C4-2B (cell line): ENCODE results near the gene KRT12.
A peak's percentile ranks its signal among the peaks of the same experiment; 100 is the strongest.

Experiments
- H3K27ac ChIP-seq: fragments of 450-650 bp; 2 replicates; pipeline ENCODE4 v1.5.1; 2017
- ZFX ChIP-seq: fragments of 450-650 bp; IDR thresholded peaks from 2 replicates; pipeline ENCODE4 v1.6.1; 2017
- TF ChIP-seq, protein P1 (sequence below): fragments of 450-650 bp; conservative IDR thresholded peaks from 2 replicates; pipeline ENCODE4 v1.5.1; 2017; ENCODE audit warnings: mild to moderate bottlenecking

The KRT12 gene

DNA sequence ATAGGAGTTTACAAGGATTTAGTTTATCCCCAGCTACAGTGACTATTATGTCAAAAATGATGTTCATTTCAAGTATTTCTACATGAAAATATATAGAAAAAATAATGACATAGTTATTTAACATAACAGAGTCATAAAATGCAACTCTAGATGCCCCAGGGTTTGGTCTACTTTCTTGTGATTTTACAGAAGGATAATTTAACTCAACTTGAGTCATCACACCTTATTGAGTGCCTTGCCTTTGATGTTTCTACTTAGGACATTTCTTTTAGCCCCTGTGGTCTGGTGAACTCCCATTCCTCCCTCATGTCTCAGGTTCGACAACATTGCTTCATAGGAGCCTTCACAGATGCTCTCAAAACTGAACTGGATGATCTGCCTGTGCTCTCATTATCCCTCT, 16.0 kb upstream of the KRT12 start:
- H3K27ac ChIP-seq: no peak overlapping the region
- TF ChIP-seq, protein P1, sequence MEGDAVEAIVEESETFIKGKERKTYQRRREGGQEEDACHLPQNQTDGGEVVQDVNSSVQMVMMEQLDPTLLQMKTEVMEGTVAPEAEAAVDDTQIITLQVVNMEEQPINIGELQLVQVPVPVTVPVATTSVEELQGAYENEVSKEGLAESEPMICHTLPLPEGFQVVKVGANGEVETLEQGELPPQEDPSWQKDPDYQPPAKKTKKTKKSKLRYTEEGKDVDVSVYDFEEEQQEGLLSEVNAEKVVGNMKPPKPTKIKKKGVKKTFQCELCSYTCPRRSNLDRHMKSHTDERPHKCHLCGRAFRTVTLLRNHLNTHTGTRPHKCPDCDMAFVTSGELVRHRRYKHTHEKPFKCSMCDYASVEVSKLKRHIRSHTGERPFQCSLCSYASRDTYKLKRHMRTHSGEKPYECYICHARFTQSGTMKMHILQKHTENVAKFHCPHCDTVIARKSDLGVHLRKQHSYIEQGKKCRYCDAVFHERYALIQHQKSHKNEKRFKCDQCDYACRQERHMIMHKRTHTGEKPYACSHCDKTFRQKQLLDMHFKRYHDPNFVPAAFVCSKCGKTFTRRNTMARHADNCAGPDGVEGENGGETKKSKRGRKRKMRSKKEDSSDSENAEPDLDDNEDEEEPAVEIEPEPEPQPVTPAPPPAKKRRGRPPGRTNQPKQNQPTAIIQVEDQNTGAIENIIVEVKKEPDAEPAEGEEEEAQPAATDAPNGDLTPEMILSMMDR: no peak
- no peak for TF ChIP-seq ZFX

DNA sequence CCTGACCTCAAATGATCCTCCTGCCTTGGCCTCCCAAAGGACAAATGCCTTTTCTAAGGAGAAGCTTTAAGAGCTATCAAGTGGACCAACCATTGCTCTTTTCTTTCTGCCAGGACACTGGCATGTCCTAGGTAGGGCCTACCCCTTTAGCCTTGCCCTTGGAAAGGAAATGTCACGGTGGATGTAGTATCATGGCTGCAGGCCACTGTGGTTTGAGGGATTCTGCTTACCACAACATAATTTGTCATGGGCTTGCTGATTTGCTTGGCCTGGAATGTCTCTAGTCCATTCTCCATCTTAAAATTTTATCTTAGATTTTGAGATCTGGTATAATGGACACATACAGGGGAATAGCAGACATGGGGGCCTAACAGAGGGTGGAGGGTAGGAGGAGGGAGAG, 12.0 kb upstream of the KRT12 start:
- TF ChIP-seq ZFX: no peak

DNA sequence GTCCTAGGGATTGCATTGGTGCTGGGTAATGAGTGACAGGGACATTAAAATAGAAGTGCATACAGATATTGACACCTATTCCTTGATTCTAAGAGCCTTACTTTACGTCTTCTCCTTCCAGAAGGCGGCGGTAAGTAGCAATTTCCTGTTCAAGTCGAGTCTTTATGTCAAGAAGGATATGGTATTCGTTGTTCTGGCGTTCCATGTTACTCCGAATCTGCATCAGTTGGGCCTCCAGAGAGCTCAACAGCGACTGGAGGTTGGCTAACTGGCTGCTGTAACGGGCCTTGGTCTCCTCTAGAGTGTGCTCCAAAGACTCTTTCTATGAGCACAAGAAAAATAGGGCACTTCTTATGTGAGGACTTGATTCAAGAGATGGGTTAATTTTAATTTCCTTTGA, 11.0 kb upstream of the KRT12 start:
- no peak overlapping the region for H3K27ac ChIP-seq
- TF ChIP-seq, protein P1: 0 out of 2 replicates have a peak, but pooled peaks have one; percentile 6
- TF ChIP-seq ZFX: no peak

More for the DNA sequence above, 12.0 kb upstream of the KRT12 start:
- H3K27ac ChIP-seq: no peak overlapping the region

- no peak for TF ChIP-seq ZFX
- TF ChIP-seq, protein P1: no peak
- no peak overlapping the region for H3K27ac ChIP-seq
These were observed 6.8 kb upstream of the KRT12 start for GRCh38 chr17:40873801-40874200.

GRCh38 chr17:40873255-40873654, 6.2 kb upstream of the KRT12 start:
- no peak overlapping the region for H3K27ac ChIP-seq

DNA sequence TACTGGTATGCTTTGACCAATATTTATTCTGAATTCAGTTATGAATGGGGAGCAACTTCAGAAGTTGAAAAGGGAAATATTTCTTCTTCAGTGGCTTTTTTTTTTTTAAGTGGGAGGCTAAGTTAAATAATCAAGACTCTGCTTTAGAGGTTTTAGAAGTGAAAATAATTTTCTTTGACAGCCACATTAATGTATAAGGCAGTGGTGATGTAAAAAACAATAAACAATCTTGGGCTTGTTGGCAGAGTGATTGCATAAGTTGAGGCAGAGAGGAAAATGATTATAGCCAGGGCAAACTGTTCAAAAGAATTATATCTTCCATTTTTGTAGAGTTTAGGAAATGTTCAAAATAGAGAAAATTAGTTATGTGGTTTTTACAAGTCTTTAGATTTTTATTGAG, 5.4 kb upstream of the KRT12 start:
- H3K27ac ChIP-seq: no peak overlapping the region
- TF ChIP-seq ZFX: no peak
- TF ChIP-seq, protein P1: no peak

More at GRCh38 chr17:40873255-40873654, 6.2 kb upstream of the KRT12 start:
- TF ChIP-seq, protein P1: no peak; the same call in 1 of the 2 replicates
- no peak for TF ChIP-seq ZFX

DNA sequence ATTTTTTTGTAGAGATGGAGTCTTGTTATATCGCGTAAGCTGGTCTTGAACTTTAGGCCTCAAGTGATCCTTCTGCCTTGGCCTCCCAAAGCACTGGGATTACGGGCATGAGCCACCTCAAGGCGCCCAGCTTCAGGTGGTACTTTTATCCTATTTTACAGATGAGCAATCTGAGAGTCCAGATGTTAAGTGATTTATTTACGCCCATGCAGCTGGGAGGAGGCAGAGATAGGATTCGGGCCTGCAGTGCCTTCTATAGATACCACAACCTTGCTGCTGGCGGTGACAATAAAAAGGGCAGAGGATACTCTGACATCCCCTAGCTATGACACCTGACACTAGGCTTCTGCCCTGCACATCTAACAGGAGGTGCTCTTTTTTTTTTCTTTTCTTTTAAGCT, 4.3 kb upstream of the KRT12 start:
- H3K27ac ChIP-seq: no peak overlapping the region
- no peak for TF ChIP-seq ZFX
- TF ChIP-seq, protein P1: no peak

GRCh38 chr17:40870136-40870535, 3.1 kb upstream of the KRT12 start:
- no peak for TF ChIP-seq ZFX
- TF ChIP-seq, protein P1: no peak
- no peak overlapping the region for H3K27ac ChIP-seq
